ENCODE data around the gene JHY.

JHY gene

DNA sequence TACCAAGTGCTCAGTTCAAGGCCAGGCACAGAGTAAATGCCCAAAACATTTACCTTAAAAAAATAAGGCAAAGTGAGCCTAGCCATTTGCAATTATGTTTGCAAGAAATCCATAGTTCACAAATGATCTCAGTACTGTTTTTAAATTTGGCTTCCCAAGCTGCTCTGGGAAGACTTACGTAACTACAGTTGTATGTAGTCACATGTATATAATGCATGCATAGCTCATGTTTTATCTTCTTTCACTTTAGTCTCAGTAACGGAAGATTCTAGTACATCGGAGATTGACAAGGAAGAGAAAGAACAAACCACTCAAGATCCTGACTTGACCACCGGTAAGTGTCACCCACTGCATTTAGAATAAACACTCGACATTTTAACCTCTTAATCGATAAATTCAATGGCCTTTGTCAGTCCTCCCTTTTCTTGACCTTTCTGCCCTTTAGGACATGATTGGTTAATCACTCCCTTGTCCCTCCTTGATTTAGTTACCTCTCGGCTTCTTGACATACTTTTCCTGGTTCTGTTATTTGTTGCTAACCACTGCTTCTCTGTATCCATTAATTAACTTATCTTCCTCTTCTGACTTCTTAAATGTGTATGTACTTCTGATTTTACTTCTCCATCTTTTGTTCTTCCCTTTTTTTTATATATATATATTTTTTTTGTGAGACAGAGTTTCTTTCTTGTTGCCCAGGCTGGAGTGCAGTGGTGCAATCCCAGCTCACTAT, 18.0 kb upstream of the JHY start:
- H3K79me2 ChIP-seq (ENCODE audit: insufficient read depth, low read depth): no peaks in the 10 kb centered on the region
- no peak overlapping the region for H3K4me3 ChIP-seq (IDR thresholded peaks at IDR 0.05; ENCODE audit: insufficient read depth, low read depth, low read length)
- no peaks in the 10 kb centered on the region for H3K4me1 ChIP-seq (ENCODE audit: low read depth, poor library complexity, severe bottlenecking)
- no peak overlapping the region for H2AFZ ChIP-seq (ENCODE audit: low read depth)
- no peak overlapping the region for H3K27ac ChIP-seq
- H3K9ac ChIP-seq: no peak overlapping the region
- no peaks in the 10 kb centered on the region for H4K20me1 ChIP-seq (ENCODE audit: insufficient read depth)
- TF ChIP-seq, protein P1, sequence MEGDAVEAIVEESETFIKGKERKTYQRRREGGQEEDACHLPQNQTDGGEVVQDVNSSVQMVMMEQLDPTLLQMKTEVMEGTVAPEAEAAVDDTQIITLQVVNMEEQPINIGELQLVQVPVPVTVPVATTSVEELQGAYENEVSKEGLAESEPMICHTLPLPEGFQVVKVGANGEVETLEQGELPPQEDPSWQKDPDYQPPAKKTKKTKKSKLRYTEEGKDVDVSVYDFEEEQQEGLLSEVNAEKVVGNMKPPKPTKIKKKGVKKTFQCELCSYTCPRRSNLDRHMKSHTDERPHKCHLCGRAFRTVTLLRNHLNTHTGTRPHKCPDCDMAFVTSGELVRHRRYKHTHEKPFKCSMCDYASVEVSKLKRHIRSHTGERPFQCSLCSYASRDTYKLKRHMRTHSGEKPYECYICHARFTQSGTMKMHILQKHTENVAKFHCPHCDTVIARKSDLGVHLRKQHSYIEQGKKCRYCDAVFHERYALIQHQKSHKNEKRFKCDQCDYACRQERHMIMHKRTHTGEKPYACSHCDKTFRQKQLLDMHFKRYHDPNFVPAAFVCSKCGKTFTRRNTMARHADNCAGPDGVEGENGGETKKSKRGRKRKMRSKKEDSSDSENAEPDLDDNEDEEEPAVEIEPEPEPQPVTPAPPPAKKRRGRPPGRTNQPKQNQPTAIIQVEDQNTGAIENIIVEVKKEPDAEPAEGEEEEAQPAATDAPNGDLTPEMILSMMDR (conservative IDR thresholded peaks at IDR 0.05; ENCODE audit: low read depth, low read length): no peak
- no peaks in the 10 kb centered on the region for H3K27me3 ChIP-seq (ENCODE audit: insufficient read depth, low read depth)
- H3K36me3 ChIP-seq (ENCODE audit: insufficient read depth): no peaks in the 10 kb centered on the region
- H3K4me2 ChIP-seq: no peak overlapping the region

- Histone ChIP-seq H3K27me3 (ENCODE audit: insufficient read depth, low read depth) (no peaks in the 10 kb centered on the region), H3K4me2 (no peak overlapping the region), H2AFZ (ENCODE audit: low read depth) (no peak overlapping the region), H3K79me2 (ENCODE audit: insufficient read depth, low read depth) (no peaks in the 10 kb centered on the region), H3K4me1 (ENCODE audit: low read depth, poor library complexity, severe bottlenecking) (no peaks in the 10 kb centered on the region), H4K20me1 (ENCODE audit: insufficient read depth) (no peaks in the 10 kb centered on the region), H3K27ac (no peak overlapping the region), H3K9ac (no peak overlapping the region), H3K36me3 (ENCODE audit: insufficient read depth) (no peaks in the 10 kb centered on the region), H3K4me3 (IDR thresholded peaks at IDR 0.05; ENCODE audit: insufficient read depth, low read depth, low read length) (no peak overlapping the region)
- TF ChIP-seq, protein P1 (conservative IDR thresholded peaks at IDR 0.05; ENCODE audit: low read depth, low read length): no peak
Measured at GRCh38 chr11:122869622-122870021, 12.9 kb upstream of the JHY start.

- Histone ChIP-seq H3K4me1 (ENCODE audit: low read depth, poor library complexity, severe bottlenecking) (no peaks in the 10 kb centered on the region), H3K4me3 (IDR thresholded peaks at IDR 0.05; ENCODE audit: insufficient read depth, low read depth, low read length) (no peak overlapping the region), H3K9ac (no peak overlapping the region), H3K27me3 (ENCODE audit: insufficient read depth, low read depth) (no peaks in the 10 kb centered on the region), H3K27ac (no peak overlapping the region), H3K4me2 (no peak overlapping the region), H3K36me3 (ENCODE audit: insufficient read depth) (no peaks in the 10 kb centered on the region), H2AFZ (ENCODE audit: low read depth) (no peak overlapping the region), H4K20me1 (ENCODE audit: insufficient read depth) (no peaks in the 10 kb centered on the region), H3K79me2 (ENCODE audit: insufficient read depth, low read depth) (no peaks in the 10 kb centered on the region)
- TF ChIP-seq, protein P1 (conservative IDR thresholded peaks at IDR 0.05; ENCODE audit: low read depth, low read length): no peak
Measured at GRCh38 chr11:122871302-122871701, 11.3 kb upstream of the JHY start.

- H3K4me3 ChIP-seq (IDR thresholded peaks at IDR 0.05; ENCODE audit: insufficient read depth, low read depth, low read length): no peak overlapping the region
- H3K27ac ChIP-seq: no peak overlapping the region
- no peaks in the 10 kb centered on the region for H3K79me2 ChIP-seq (ENCODE audit: insufficient read depth, low read depth)
- no peaks in the 10 kb centered on the region for H3K27me3 ChIP-seq (ENCODE audit: insufficient read depth, low read depth)
- H3K9ac ChIP-seq: no peak overlapping the region
- H3K4me1 ChIP-seq (ENCODE audit: low read depth, poor library complexity, severe bottlenecking): no peaks in the 10 kb centered on the region
- no peaks in the 10 kb centered on the region for H3K36me3 ChIP-seq (ENCODE audit: insufficient read depth)
- TF ChIP-seq, protein P1 (conservative IDR thresholded peaks at IDR 0.05; ENCODE audit: low read depth, low read length): no peak
- H3K4me2 ChIP-seq: no peak overlapping the region
- H2AFZ ChIP-seq (ENCODE audit: low read depth): no peak overlapping the region
- no peaks in the 10 kb centered on the region for H4K20me1 ChIP-seq (ENCODE audit: insufficient read depth)
Measured at GRCh38 chr11:122872046-122872445, 10.5 kb upstream of the JHY start.
